ENCODE data around the gene MICAL3. TPM values are rescaled to one million over a fixed set of nuclear protein-coding genes. Genes with fewer than 3 reads are reported as not detected.

The MICAL3 gene
- total RNA-seq, 4 donors from 2014 or later, result 45.2 to 56.3 (median 46.3) TPM

GRCh38 chr22:17874231-17874905, 150.0 kb downstream of the MICAL3 start:
- TF ChIP-seq CTCF (IDR thresholded peaks at IDR 0.05), result no peak
- TF ChIP-seq EP300 (IDR thresholded peaks at IDR 0.05), result no peak
- no peak for TF ChIP-seq POLR2A (IDR thresholded peaks at IDR 0.05)
- H3K4me3 ChIP-seq, result no peak overlapping the region
- no peak overlapping the region for H3K27ac ChIP-seq
- DNase-seq (ENCODE audit: low spot score in 2 of 2), result no peak
- no peaks in the 10 kb centered on the region for H3K9me3 ChIP-seq
- H3K36me3 ChIP-seq, result peaks cover 0 to 65% (median 12%) of the 10 kb centered on the region in 3 donors
- peaks cover 0 to 27% (median 0%) of the 10 kb centered on the region in 4 donors for H3K4me1 ChIP-seq
- WGBS, 2 donors, result 87 to 90% methylated on average over 15 of the region's 15 CpGs
- H3K27me3 ChIP-seq, result no peaks in the 10 kb centered on the region

GRCh38 chr22:17873804-17874203, 150.6 kb downstream of the MICAL3 start:
- Histone ChIP-seq H3K36me3 (peaks cover 0 to 65% (median 12%) of the 10 kb centered on the region in 3 donors), H3K4me3 (no peak overlapping the region), H3K9me3 (no peaks in the 10 kb centered on the region), H3K27me3 (no peaks in the 10 kb centered on the region), H3K27ac (no peak overlapping the region), H3K4me1 (peaks cover 0 to 30% (median 2%) of the 10 kb centered on the region in 4 donors)
- WGBS, 2 donors, result 82 to 87% methylated on average over 10 of the region's 10 CpGs
- no peak for DNase-seq (ENCODE audit: low spot score in 2 of 2)
- TF ChIP-seq POLR2A (IDR thresholded peaks at IDR 0.05) (no peak), EP300 (IDR thresholded peaks at IDR 0.05) (no peak), CTCF (IDR thresholded peaks at IDR 0.05) (no peak)

- WGBS, 2 donors, result 87 to 92% methylated on average over 14 of the region's 14 CpGs
- TF ChIP-seq EP300 (IDR thresholded peaks at IDR 0.05), result no peak
- peaks cover 0 to 70% (median 12%) of the 10 kb centered on the region in 3 donors for H3K36me3 ChIP-seq
Measured at GRCh38 chr22:17873116-17873515, 151.2 kb downstream of the MICAL3 start.

GRCh38 chr22:17872471-17872870, 151.9 kb downstream of the MICAL3 start:
- H3K27ac ChIP-seq, result no peak overlapping the region
- H3K9me3 ChIP-seq, result no peaks in the 10 kb centered on the region
- peaks cover 0 to 70% (median 12%) of the 10 kb centered on the region in 3 donors for H3K36me3 ChIP-seq
- no peak overlapping the region for H3K4me3 ChIP-seq
- H3K27me3 ChIP-seq, result no peaks in the 10 kb centered on the region
- 86% methylated on average over 7 of the region's 7 CpGs for WGBS, 2 donors
- peaks cover 0 to 32% (median 8%) of the 10 kb centered on the region in 4 donors for H3K4me1 ChIP-seq
- DNase-seq (ENCODE audit: low spot score in 2 of 2), result no peak
- TF ChIP-seq EP300 (IDR thresholded peaks at IDR 0.05) (no peak), CTCF (IDR thresholded peaks at IDR 0.05) (no peak), POLR2A (IDR thresholded peaks at IDR 0.05) (no peak)

More at GRCh38 chr22:17873116-17873515, 151.2 kb downstream of the MICAL3 start:
- H3K9me3 ChIP-seq, result no peaks in the 10 kb centered on the region
- no peak overlapping the region for H3K4me3 ChIP-seq
- DNase-seq (ENCODE audit: low spot score in 2 of 2), result no peak
- no peaks in the 10 kb centered on the region for H3K27me3 ChIP-seq
- peaks cover 0 to 29% (median 5%) of the 10 kb centered on the region in 4 donors for H3K4me1 ChIP-seq
- H3K27ac ChIP-seq, result no peak overlapping the region

- Histone ChIP-seq H3K27ac (peak overlapping the region in 1 of 4 donors; percentile 11), H3K4me1 (peaks cover 0 to 36% (median 13%) of the 10 kb centered on the region in 4 donors), H3K27me3 (no peaks in the 10 kb centered on the region), H3K4me3 (no peak overlapping the region), H3K36me3 (peaks cover 0 to 70% (median 12%) of the 10 kb centered on the region in 3 donors), H3K9me3 (no peaks in the 10 kb centered on the region)
- WGBS, 2 donors, result 90 to 94% methylated on average over 26 to 32 of the region's 32 CpGs
- no peak for DNase-seq (ENCODE audit: low spot score in 2 of 2)
- TF ChIP-seq EP300 (IDR thresholded peaks at IDR 0.05) (no peak), CTCF (IDR thresholded peaks at IDR 0.05) (no peak), POLR2A (IDR thresholded peaks at IDR 0.05) (no peak)
Measured at GRCh38 chr22:17871726-17872458, 152.5 kb downstream of the MICAL3 start.

Data from tibial nerve (tissue), 4 donors.